Measurements from ENCODE around the gene IQCB1.
"Not testable (repeated sequence)": the region's sequence is repeated elsewhere in the genome, so short reads cannot be mapped to it uniquely, and the experiment has no call there.

The IQCB1 gene

DNA sequence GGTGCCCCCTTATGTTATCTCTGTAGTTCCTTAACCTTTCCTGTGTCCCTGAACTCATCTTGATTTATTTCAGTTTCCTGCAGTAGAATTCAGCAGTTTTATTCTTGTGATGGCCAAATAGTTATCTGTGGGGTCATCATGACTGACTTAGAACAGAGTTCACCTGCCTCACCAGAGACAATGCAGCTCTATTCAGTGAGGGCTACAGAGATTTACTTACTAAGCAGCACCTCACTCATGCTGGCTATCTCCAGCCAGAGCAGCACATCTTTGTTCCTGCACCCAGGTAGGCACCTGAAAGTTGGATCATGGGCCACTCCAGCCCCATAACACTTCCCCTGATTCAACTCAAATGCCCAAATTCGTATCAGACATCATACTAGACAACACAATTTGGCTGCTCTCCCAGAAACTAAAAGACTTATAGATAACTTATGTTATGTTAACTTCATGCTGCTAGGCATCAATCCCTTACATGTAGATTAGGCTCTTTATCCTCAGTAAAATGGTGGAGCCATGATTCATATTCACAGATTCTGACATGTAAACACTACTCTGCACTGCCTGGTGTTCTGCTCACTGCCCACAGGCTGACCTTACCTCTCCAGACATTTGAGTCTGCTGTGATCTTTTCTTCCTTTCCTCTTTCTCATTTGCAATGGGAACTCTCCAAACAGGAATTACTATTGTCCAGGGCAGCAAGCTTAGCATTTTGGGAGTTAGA is 76.0 kb downstream of the IQCB1 start:
- Histone ChIP-seq H3K36me3 (ENCODE audit: insufficient read depth, low read length) (no peaks in the 10 kb centered on the region), H3K4me1 (ENCODE audit: insufficient read depth, low read length) (no peaks in the 10 kb centered on the region), H3K9me3 (ENCODE audit: low read length) (no peaks in the 10 kb centered on the region), H3K27me3 (ENCODE audit: control insufficient read depth in 1 of 2, insufficient read depth in 2 of 2, low read length in 2 of 2) (no peaks in the 10 kb centered on the region), H3K27ac (ENCODE audit: low read depth, low read length) (no peak overlapping the region), H3K4me3 (ENCODE audit: low read depth in 1 of 2, low read length in 2 of 2) (no peak overlapping the region), H3K9ac (ENCODE audit: low read length) (no peak overlapping the region)

- H3K9ac ChIP-seq (ENCODE audit: low read length): no peak overlapping the region
- no peak overlapping the region for H3K4me3 ChIP-seq (ENCODE audit: low read depth in 1 of 2, low read length in 2 of 2)
- no peaks in the 10 kb centered on the region for H3K9me3 ChIP-seq (ENCODE audit: low read length)
- no peaks in the 10 kb centered on the region for H3K27me3 ChIP-seq (ENCODE audit: control insufficient read depth in 1 of 2, insufficient read depth in 2 of 2, low read length in 2 of 2)
- no peak overlapping the region for H3K27ac ChIP-seq (ENCODE audit: low read depth, low read length)
- H3K36me3 ChIP-seq (ENCODE audit: insufficient read depth, low read length): no peaks in the 10 kb centered on the region
- no peaks in the 10 kb centered on the region for H3K4me1 ChIP-seq (ENCODE audit: insufficient read depth, low read length)
Measured at GRCh38 chr3:121757812-121758545, 76.9 kb downstream of the IQCB1 start.

DNA sequence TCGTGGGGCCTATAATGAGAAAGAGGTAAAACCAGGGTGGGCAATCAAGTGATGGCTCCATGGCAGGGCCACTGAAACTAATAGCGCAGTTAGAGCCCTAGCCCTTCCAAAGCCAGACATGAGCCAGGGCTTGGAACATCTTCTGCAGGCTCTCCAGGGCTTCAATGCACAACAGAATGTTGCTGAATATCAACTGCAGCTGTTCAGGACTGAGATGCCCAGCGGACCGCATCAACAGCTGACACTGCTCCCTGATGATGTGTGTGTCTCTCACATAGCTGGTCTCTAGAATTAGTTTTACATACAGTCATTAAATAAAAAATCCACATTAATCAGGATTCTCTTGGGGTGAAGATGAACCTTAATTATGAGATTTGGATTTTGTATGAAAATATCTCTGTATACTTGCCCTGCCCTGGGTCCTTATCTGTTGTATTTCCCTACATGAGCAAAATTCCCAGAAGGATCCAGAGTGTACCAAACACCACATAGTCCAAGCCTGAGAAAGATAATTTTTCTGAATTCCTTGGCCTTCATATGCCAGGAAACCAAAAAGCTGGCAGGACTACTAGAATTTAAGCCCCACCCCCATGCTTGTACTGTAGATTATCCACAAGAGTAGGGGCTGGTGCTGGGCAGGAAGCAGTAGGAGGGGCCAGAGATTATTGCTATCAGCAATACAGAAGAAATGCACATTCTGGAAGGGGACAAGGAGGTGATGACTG is 77.6 kb downstream of the IQCB1 start:
- H3K9me3 ChIP-seq (ENCODE audit: low read length): no peaks in the 10 kb centered on the region
- no peaks in the 10 kb centered on the region for H3K4me1 ChIP-seq (ENCODE audit: insufficient read depth, low read length)
- no peaks in the 10 kb centered on the region for H3K36me3 ChIP-seq (ENCODE audit: insufficient read depth, low read length)
- H3K27ac ChIP-seq (ENCODE audit: low read depth, low read length): no peak overlapping the region
- H3K27me3 ChIP-seq (ENCODE audit: control insufficient read depth in 1 of 2, insufficient read depth in 2 of 2, low read length in 2 of 2): no peaks in the 10 kb centered on the region
- H3K4me3 ChIP-seq (ENCODE audit: low read depth in 1 of 2, low read length in 2 of 2): no peak overlapping the region
- no peak overlapping the region for H3K9ac ChIP-seq (ENCODE audit: low read length)

DNA sequence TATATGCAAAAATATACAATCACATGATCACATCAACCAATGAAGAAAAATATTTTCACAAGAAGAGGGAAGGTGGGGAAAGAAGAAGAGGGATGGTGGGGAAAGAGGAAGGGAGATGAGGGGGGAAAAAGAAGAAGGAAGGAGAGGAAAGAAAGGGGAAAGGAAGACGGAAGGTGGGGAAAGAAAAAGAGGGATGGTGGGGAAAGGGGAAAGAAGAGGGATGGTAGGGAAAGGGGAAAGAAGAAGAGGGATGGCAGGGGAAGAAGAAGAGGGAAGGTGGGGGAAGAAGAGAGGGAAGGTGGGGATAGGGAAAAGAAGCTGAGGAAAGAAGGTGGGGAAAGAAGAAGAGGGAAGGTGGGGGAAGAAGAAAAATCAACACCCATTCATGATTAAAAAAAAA is 82.1 kb downstream of the IQCB1 start:
- Histone ChIP-seq H3K4me3 (ENCODE audit: low read depth in 1 of 2, low read length in 2 of 2) (no peak overlapping the region), H3K9ac (ENCODE audit: low read length) (no peak overlapping the region), H3K27me3 (ENCODE audit: control insufficient read depth in 1 of 2, insufficient read depth in 2 of 2, low read length in 2 of 2) (no peaks in the 10 kb centered on the region), H3K36me3 (ENCODE audit: insufficient read depth, low read length) (no peaks in the 10 kb centered on the region), H3K9me3 (ENCODE audit: low read length) (no peaks in the 10 kb centered on the region), H3K4me1 (ENCODE audit: insufficient read depth, low read length) (peaks cover 9% of the 10 kb centered on the region), H3K27ac (ENCODE audit: low read depth, low read length) (no peak overlapping the region)

GRCh38 chr3:121752261-121752660 is 82.6 kb downstream of the IQCB1 start:
- Histone ChIP-seq H3K4me1 (ENCODE audit: insufficient read depth, low read length) (peaks cover 14% of the 10 kb centered on the region), H3K9ac (ENCODE audit: low read length) (no peak overlapping the region), H3K27ac (ENCODE audit: low read depth, low read length) (no peak overlapping the region)

GRCh38 chr3:121750087-121750415 is 84.8 kb downstream of the IQCB1 start:
- Histone ChIP-seq H3K27ac (ENCODE audit: low read depth, low read length) (peak overlapping the region; percentile 41), H3K27me3 (ENCODE audit: control insufficient read depth in 1 of 2, insufficient read depth in 2 of 2, low read length in 2 of 2) (no peaks in the 10 kb centered on the region), H3K4me1 (ENCODE audit: insufficient read depth, low read length) (peaks cover 14% of the 10 kb centered on the region), H3K36me3 (ENCODE audit: insufficient read depth, low read length) (no peaks in the 10 kb centered on the region), H3K4me3 (ENCODE audit: low read depth in 1 of 2, low read length in 2 of 2) (peak overlapping the region; percentile 49 to 94), H3K9ac (ENCODE audit: low read length) (peak overlapping the region; percentile 77), H3K9me3 (ENCODE audit: low read length) (no peaks in the 10 kb centered on the region)

More at GRCh38 chr3:121752261-121752660, 82.6 kb downstream of the IQCB1 start:
- Histone ChIP-seq H3K27me3 (ENCODE audit: control insufficient read depth in 1 of 2, insufficient read depth in 2 of 2, low read length in 2 of 2) (no peaks in the 10 kb centered on the region), H3K9me3 (ENCODE audit: low read length) (no peaks in the 10 kb centered on the region), H3K36me3 (ENCODE audit: insufficient read depth, low read length) (no peaks in the 10 kb centered on the region), H3K4me3 (ENCODE audit: low read depth in 1 of 2, low read length in 2 of 2) (no peak overlapping the region)

DNA sequence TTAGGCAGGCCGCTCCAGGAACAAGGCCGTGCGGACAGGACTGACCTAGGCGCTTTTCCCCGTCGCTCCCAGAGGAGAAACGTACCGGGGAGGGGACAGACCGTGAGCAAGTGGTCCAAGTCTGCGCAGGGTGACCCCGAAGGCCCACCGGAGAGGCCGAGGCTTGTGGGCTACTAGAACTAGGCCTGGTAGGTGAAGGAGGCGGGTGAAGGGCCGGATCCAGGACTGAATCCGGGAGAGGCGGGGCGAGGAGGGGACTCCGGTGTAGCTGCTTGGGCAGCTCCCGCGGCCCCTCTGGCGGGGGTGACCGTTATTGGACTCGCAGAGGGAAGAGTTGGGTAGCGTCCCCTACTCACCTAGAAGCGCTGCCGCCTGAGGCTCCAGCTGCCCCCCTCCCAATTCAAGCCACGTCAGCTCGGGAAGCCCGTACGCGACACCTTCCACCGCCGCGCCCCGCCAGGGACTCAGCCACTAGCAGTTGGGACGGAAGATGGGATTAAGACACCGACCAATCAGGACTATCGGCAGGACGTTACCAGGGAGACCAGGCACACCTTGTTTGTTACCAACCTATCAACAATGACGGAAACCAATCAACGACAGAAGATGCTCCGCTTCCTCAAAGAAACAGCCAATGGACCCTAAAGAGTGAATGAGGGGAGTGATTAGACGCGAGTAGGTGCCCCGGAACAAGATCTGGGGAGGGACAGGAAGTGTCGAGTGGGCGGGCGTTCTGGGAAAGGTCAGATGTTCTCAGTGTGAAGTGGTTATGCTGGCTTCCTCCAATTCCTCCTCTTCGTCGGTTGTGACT is 85.4 kb downstream of the IQCB1 start, which contains the start of gene GOLGB1:
Gene GOLGB1, minus strand, starts transcription at position 466 of the 811 bp plus-strand sequence. CDS start 18,770 bp downstream, outside the sequence.
- peak within 1 kb of the TSS; percentile 61 to 94 for H3K4me3 ChIP-seq (ENCODE audit: low read depth in 1 of 2, low read length in 2 of 2)
- no peaks in the 10 kb centered on the region for H3K36me3 ChIP-seq (ENCODE audit: insufficient read depth, low read length)
- H3K27me3 ChIP-seq (ENCODE audit: control insufficient read depth in 1 of 2, insufficient read depth in 2 of 2, low read length in 2 of 2): no peaks in the 10 kb centered on the region
- H3K27ac ChIP-seq (ENCODE audit: low read depth, low read length): peak within 1 kb of the TSS; percentile 64
- H3K4me1 ChIP-seq (ENCODE audit: insufficient read depth, low read length): peaks cover 14% of the 10 kb centered on the region
- H3K9ac ChIP-seq (ENCODE audit: low read length): peak within 1 kb of the TSS; percentile 77
- H3K9me3 ChIP-seq (ENCODE audit: low read length): no peaks in the 10 kb centered on the region

- peaks cover 14% of the 10 kb centered on the region for H3K4me1 ChIP-seq (ENCODE audit: insufficient read depth, low read length)
- peak overlapping the region; percentile 77 for H3K9ac ChIP-seq (ENCODE audit: low read length)
- H3K27ac ChIP-seq (ENCODE audit: low read depth, low read length): peak overlapping the region; percentile 64
Measured at GRCh38 chr3:121748680-121749275, 86.1 kb downstream of the IQCB1 start.

DNA sequence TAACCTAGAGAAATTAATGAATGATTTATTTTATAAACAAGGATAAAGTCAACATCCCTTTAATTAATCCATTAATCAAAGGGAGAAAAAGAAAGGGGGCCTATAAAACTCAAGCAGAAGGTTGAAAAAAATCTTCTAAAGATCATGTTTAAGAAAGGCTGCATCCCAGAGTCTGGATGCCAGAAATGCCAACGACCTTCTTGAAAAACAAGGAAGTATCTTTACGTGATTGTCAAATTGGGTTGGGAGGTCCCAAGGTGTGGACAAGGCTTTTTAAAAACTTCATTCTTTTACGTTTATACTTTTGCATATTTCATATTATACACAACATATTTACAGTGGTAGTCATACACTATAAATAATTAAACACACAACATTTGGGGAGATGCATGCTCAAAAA is 86.9 kb downstream of the IQCB1 start:
- H3K4me3 ChIP-seq (ENCODE audit: low read depth in 1 of 2, low read length in 2 of 2): peak overlapping the region in 1 of 2 donors; percentile 94
- H3K9me3 ChIP-seq (ENCODE audit: low read length): no peaks in the 10 kb centered on the region
- H3K27ac ChIP-seq (ENCODE audit: low read depth, low read length): no peak overlapping the region
- H3K27me3 ChIP-seq (ENCODE audit: control insufficient read depth in 1 of 2, insufficient read depth in 2 of 2, low read length in 2 of 2): no peaks in the 10 kb centered on the region
- no peak overlapping the region for H3K9ac ChIP-seq (ENCODE audit: low read length)
- H3K36me3 ChIP-seq (ENCODE audit: insufficient read depth, low read length): no peaks in the 10 kb centered on the region
- H3K4me1 ChIP-seq (ENCODE audit: insufficient read depth, low read length): peaks cover 14% of the 10 kb centered on the region

More at GRCh38 chr3:121748680-121749275, 86.1 kb downstream of the IQCB1 start:
- Histone ChIP-seq H3K36me3 (ENCODE audit: insufficient read depth, low read length) (no peaks in the 10 kb centered on the region), H3K27me3 (ENCODE audit: control insufficient read depth in 1 of 2, insufficient read depth in 2 of 2, low read length in 2 of 2) (no peaks in the 10 kb centered on the region), H3K4me3 (ENCODE audit: low read depth in 1 of 2, low read length in 2 of 2) (peak overlapping the region; percentile 61 to 94), H3K9me3 (ENCODE audit: low read length) (no peaks in the 10 kb centered on the region)

- not testable (repeated sequence) for H3K4me1 ChIP-seq (ENCODE audit: insufficient read depth, low read length); H3K9me3 ChIP-seq (ENCODE audit: low read length); H3K9ac ChIP-seq (ENCODE audit: low read length); H3K4me3 ChIP-seq (ENCODE audit: low read depth in 1 of 2, low read length in 2 of 2); H3K27me3 ChIP-seq (ENCODE audit: control insufficient read depth in 1 of 2, insufficient read depth in 2 of 2, low read length in 2 of 2); H3K27ac ChIP-seq (ENCODE audit: low read depth, low read length); H3K36me3 ChIP-seq (ENCODE audit: insufficient read depth, low read length)
Measured at GRCh38 chr3:121743106-121743505, 91.8 kb downstream of the IQCB1 start.

All from muscle layer of colon (tissue), 2 donors.